G401 (cell line): ENCODE results near the gene ADORA2B. TPM values are rescaled to one million over a fixed set of nuclear protein-coding genes. Genes with fewer than 3 reads are reported as not detected.

Experiments
- DNase-seq: peaks from one replicate; pipeline ENCODE4 v3.0.0-alpha.2; 2015; ENCODE audit warnings: low spot score
- in situ Hi-C: cut with HindIII; loops from 2 replicates; pipeline ENCODE4 v1.10.0; 2016; ENCODE audit warnings: low sequenced_read_pairs, mixed read lengths
- total RNA-seq: library from RNA; depleted of rRNA; stranded (reverse); fragments of >200 nt; shearing (Covaris generic); gene quantifications from 2 replicates; pipeline ENCODE4 v1.2.3, GENCODE V29; 2014

The ADORA2B gene
- total RNA-seq, 1 experiment from 2014 or later = 23.7 TPM

DNA sequence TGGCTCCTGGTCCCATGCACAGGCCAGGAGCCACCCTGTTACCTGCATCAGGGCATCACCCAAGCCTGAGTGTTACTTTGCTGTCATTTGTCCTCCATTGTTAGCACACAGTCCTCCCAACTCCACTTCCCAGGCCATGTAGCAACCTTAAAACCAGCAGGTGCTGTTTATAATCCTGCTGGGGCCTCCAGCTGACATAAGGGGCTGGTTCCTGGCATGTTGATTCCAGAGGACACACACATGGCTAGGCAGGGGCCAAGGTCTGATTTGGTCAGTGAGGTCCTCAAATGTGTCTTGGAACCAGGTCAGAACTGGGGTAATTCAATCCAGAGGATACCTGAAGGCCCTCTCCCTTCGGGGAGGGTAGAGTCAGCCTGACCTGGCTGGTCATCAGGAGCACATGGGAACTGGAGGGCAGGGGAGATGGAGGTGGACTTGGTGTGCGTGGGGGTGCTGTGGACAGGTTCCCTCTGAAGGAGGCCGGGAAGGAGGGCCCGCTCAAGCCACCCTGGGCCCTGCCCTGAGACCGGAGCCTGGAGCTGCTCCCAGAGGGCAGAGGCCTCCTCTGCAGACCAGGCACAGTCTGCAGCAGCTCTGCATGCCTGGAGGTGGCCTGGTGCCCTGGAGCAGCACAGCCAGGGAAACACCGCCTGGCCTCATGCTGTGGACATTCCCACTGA lies 6.6 kb downstream of the ADORA2B start:
- no peak for DNase-seq
- in situ Hi-C loops = no loop called here

GRCh38 chr17:15952048-15952532 lies 7.2 kb downstream of the ADORA2B start:
- in situ Hi-C loops = no loop called here
- no peak for DNase-seq

DNA sequence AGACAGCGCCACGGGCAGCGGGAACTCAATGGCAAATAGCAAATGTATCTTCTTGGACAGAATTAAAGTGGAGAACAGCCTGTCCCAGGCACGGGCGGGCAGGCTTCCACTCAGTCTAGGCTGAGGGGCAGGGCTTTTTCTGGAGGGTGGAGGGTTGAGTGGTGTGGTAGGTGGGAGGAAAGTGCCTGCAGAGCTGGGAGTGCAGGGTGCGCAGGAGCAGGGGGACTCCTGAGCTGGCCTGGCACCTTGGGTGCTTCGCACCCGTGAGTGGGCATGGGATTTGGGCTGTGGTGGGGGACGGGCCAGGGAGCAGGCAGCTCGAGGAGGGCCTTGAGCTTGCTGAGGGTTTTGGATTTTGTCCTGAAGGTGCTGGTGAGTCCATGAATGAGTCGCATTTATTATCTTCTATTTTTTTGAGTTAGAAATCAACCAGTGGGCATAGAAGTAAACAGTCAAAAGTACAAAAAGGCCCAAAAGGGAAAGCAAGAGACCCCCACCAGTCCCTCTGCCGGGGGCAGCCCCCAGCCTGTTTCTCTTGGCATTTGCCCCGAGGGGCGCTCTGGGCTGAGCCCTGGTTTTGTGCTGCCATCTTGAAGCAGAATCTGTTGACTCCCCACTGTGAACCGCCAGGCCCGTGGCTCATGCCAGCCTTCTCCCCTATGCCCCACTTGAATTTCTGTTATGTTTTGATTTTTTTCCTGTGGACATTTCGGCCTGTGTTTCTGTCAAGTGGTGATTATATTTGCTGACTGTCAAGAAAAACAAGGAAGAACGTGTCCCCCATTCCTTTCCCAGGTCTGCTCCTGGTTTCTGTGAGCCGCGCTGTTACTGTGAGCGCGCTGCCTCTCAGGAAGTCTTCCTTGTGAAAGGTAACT lies 8.2 kb downstream of the ADORA2B start:
- in situ Hi-C loops = no loop called here
- no peak for DNase-seq

DNA sequence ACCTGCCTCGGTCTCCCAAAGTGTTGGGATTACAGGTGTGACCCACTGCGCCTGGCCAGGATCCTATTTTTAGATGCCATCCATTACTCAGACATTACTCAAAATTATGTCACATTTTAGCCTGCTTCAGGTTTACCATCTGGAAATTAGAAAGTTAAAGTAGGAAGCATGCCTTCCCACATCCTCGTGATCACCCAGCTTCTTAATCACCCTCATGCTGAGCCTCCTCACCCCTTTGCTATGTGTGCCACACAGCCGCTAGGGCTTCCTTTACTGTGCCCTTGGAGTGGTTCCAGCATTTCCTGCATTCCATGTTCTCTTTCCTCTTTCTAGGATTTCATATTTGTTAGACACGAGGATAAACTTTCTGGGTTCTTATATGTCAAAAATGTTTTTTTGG lies 9.3 kb downstream of the ADORA2B start:
- in situ Hi-C loops = no loop called here
- no peak for DNase-seq

- in situ Hi-C loops = no loop called here
- no peak for DNase-seq
These were observed 11.0 kb downstream of the ADORA2B start for GRCh38 chr17:15955793-15956541.

DNA sequence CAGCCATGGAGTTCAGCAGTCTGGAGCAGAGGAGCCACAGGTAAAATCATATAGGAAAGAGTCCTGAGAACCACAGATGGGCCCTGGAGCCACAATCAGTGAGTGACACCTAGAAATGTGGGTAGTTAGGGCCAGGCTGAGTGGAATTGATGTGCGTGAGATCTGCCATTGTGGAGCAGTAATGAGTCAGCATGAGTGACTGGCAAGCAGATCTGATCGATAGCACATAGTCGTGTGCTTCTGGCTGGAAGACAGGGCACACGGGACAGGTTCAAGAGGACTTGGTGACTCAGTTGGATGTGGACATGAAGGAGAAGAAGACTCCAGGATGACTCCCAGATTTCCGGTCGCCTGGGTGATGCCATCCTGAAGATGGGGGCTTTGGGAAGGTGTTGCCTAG lies 12.3 kb downstream of the ADORA2B start:
- DNase-seq = no peak
- in situ Hi-C loops = no loop called here

DNA sequence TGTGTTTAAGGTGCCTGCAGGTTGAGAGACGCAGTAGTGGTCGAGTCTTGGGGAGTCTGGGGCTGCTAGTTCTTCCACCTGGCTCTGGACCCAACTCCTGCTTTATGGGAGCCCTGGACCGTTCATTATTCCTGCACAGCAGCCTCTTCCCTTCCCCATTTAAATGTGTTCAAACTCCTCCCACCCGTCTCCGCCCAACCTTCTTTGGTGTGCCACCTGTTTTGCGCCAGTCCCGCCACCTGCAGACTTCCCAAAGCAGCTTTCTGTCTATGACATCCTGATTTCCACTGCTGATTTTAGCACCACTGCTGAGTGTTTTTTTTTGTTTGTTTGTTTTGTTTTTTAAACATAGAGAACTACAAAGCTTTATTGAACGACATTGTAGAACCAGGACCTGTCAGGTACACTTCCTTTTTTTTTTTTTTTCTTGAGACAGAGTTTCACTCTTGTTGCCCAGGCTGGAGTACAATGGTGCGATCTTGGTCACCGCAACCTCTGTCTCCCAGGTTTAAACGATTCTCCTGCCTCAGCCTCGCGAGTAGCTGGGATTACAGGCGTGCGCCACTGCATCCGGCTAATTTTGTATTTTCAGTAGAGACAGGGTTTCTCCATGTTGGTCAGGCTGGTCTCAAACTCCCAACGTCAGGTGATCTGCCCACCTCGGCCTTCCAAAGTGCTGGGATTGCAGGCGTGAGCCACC lies 12.8 kb downstream of the ADORA2B start:
- in situ Hi-C loops = no loop called here
- DNase-seq = no peak

- in situ Hi-C loops = no loop called here
- DNase-seq = no peak
These were observed 13.5 kb downstream of the ADORA2B start for GRCh38 chr17:15958484-15958854.

DNA sequence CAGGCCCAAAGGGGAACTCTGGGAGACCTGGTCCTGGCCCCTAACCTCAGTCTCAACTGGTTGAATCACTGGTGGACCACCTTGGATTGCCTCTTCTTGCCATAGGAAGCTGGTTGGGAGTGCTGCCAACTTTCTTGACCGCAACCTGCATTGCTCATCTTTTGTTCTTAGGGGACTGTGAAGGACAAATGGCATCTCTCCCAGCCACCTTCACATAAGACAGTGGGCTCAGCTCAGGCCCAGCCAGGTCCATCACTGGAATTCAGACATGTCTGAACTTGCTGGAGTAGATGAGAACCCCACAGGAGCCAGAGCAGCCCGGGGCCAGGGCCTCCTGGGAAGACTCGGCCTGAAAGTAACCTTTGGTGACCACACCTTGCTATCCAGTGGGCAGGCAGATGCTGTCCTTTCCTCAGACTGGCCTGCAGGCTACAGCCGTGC lies 18.8 kb downstream of the ADORA2B start:
- DNase-seq = no peak
- in situ Hi-C loops = no loop called here

DNA sequence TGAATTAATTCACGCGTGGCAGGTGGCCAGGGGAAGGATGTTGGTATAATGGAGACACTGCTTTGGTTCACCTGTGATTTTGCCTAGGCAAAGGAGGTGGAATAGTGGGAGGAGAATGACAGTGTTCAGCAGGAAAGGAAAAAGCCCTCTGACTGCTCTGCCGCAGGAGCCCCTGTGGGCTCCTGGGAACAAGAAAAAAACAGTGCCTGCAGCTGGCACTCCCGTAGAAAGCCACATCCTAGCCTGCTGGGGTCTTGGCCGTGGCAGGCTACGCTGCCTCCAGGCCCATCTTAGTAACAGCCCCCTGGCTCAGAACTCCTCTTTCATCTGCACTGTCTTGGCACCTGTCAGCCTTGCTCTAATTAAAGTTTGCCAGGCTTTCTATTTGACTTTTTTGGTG lies 20.6 kb downstream of the ADORA2B start:
- in situ Hi-C loops = no loop called here
- DNase-seq = no peak

DNA sequence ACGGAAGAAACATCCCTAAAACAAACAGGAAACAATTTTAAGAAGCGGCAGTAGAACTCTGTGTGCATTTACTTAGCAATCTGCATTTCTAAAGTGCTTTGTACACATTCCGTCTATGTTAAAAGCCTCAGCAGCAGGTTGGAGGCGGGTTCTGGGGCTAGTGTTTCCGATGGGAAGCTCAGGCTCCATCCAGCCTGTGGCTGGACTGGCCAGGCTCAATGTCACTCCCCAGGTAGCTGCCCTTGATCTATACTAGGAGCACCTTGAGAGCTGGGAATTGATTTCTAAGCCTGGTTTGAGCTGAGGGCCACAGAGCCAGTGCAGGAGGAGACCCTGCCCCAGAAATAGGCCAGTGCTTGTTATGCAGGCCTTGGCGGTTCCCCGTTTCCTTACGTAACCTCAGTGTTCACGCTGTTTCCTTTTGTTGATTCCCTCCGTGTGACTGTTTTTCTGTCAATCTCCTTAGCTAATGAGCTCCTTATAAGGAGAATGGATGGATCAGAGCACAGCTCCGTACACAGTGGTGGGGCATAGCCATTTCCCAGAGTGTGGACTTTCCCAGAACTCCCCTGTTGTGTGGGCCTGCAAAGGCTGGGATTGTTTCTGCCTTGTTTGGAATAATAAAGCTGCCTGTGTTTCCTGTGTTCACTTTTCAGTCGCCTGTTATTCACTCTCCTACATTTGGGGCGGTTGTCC lies 21.4 kb downstream of the ADORA2B start:
- peak; percentile 21 for DNase-seq
- in situ Hi-C loops = no loop called here

DNA sequence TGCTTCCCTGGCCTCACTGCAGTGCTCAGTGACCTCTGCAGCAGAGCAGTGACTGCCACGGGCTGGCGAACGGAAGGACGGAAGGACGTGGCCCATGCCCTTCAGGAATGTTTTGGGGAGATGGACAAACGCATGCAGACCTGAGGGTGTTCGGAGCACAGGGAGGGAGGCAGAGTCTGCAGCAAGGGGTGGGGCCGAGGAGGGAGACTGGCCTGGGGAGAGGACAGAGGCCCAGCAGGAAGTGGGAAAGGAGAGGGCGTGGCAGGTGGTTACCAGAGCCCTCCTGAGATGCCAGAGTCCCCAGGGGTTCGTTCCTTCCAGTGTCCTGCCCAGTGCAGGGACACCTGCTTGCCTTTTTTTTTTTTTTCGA lies 21.9 kb downstream of the ADORA2B start:
- in situ Hi-C loops = no loop called here
- no peak for DNase-seq

- no peak for DNase-seq
- in situ Hi-C loops = no loop called here
These were observed 22.9 kb downstream of the ADORA2B start for GRCh38 chr17:15967706-15968399.

DNA sequence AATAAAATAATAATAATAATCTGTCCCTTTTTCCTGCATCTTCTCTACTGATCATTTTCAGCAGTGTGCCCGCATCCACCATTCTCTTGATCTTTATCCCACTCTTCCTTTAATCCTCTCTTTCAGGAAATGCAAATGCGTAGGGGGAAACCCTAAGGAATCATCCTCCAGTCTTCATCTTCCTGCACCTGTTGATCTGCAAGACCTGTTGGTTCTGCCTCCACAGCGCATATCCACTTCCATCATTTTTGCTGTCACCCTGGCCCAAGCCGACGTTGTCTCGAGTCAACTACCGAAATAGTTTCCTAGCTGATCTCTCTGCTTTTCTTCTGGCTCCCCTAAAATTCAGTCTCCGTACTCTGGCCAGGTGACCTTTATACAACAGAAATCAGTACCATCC lies 24.5 kb downstream of the ADORA2B start:
- in situ Hi-C loops = no loop called here
- DNase-seq = no peak

GRCh38 chr17:15970500-15970899 lies 25.6 kb downstream of the ADORA2B start:
- in situ Hi-C loops = no loop called here
- DNase-seq = no peak

DNA sequence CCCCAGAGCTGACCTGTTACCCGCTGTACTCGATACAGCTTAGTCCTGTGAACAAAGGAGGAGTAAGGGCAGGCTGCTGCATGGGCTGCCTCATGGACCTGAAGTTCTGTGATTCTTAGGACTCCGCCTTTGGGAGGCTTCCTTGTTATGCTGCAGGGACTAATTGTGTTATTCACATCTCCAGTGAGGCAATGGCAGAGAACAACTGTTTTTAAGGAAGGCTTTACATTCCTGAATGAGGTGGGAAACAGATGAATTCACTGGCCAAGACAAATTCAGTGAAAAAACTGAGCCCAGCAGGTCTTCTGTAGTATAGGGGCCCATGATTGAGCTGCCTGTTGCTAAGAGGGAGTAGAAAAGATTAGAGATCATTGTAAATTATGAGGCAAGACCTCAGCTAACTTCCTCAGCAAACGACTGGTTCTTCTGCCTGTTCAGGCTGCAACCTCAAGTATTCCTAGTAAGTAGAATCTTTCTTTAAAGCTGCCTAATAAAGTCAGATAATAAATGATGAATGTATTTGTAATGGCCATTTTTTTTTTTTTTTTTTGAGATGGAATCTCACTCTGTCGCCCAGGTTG lies 26.3 kb downstream of the ADORA2B start:
- in situ Hi-C loops = no loop called here
- DNase-seq = no peak

DNA sequence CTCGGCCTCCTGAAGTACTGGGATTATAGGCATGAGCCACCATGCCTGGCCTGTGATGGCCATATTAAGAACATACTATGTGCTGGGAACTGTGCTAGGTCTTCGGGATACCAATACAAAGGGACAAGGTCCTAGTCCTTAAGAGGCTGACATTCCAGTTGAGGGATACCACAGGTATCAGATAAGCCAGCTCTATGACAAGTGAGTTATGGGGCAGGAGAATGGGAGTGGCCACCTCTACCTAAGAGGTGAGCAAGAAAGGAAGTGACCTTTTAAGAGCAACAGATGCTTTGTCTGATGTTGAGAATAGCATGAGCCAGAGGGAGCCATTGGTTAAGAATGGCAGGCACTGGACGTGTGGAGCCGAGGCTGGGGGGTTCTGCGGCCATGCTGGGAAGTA lies 27.0 kb downstream of the ADORA2B start:
- in situ Hi-C loops = no loop called here
- no peak for DNase-seq

DNA sequence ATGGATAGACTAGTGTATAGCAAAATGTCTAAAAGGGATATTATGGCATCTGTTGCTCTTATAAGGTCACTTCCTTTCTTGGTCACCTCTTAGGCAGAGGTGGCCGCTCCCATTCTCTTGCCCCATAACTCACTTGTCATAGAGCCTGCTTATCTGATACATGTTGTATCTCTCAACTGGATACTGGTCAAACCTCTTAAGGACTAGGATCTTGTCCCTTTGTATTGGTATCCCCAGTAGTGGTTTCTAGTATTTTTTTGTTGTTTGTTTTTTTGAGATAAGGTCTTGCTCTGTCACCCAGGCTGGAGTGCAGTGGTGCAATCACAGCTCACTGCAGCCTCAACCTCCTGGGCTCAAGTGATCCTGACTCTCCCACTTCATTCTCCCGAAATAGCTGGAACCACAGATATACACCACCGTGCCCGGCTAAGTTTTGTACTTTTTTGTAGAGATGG lies 27.6 kb downstream of the ADORA2B start:
- DNase-seq = no peak
- in situ Hi-C loops = no loop called here
